ENCODE results near the gene DTWD2.
"Not testable (repeated sequence)": the region's sequence is repeated elsewhere in the genome, so short reads cannot be mapped to it uniquely, and the experiment has no call there.

GRCh38 chr5:118952306-118952705, 36.0 kb downstream of the DTWD2 start:
- TF ChIP-seq CTCF (IDR thresholded peaks at IDR 0.05); POLR2A (IDR thresholded peaks at IDR 0.05; ENCODE audit: low read depth); EP300 (IDR thresholded peaks at IDR 0.05); POLR2AphosphoS5 (IDR thresholded peaks at IDR 0.05): not testable (repeated sequence)

All from esophagus muscularis mucosa (tissue), 4 donors.